B cell (primary cell): ENCODE measurements around the gene STAU1. TPM values are rescaled to one million over a fixed set of nuclear protein-coding genes. Genes with fewer than 3 reads are reported as not detected.

ENCODE experiments used
- ATAC-seq: fragments of 200-7000 bp; cut with Tn5 transposase; one replicate; pipeline ENCODE4 v1.10.0; 2021; ENCODE audit warnings: low read depth, mild to moderate bottlenecking, moderate number of reproducible peaks, moderate library complexity
- CTCF ChIA-PET: fragments of 350-600 bp; sonication (Branson Sonifier 250); formaldehyde crosslinking; loops from one replicate; lab custom pipeline; 2021; ENCODE audit warnings: antibody characterized with exemption, inconsistent platforms; lab: Charles Lee
- POLR2A ChIA-PET: fragments of 350-600 bp; sonication (Branson Sonifier 250); formaldehyde crosslinking; loops from one replicate; lab custom pipeline; 2021; ENCODE audit warnings: antibody characterized with exemption; lab: Charles Lee
- DNase-seq: peaks from one replicate; pipeline ENCODE4 v3.0.0; 2013
- H2AFZ ChIP-seq: 2 replicates; pipeline ENCODE4 v1.6.1; 2012; ENCODE audit warnings: mild to moderate bottlenecking, low read depth, low read length; ENCODE audit not compliant: insufficient read depth, poor library complexity, severe bottlenecking
- H3K27ac ChIP-seq, 2 donors: 1 replicate in 1 of 2; 2 replicates in 1 of 2; pipeline ENCODE4 v1.5.1; 2012 to 2013; ENCODE audit warnings: low read length in 2 of 2, mild to moderate bottlenecking in 2 of 2, moderate library complexity in 1 of 2
- H3K27me3 ChIP-seq, 4 experiments: fragments of 200-600 bp in 1 of 4; sonication (generic) in 1 of 4; replicated peaks in 1 of 4; 1 replicate in 2 of 4; 2 replicates in 2 of 4; pipeline versions ENCODE4 v1.6.1 to v1.7.0; 2013 to 2016; ENCODE audit warnings: low read length in 3 of 4, mild to moderate bottlenecking in 2 of 4, mixed read lengths in 1 of 4, moderate library complexity in 1 of 4; ENCODE audit not compliant: insufficient read depth in 4 of 4, control insufficient read depth in 3 of 4; ENCODE audit errors: control extremely low read depth in 1 of 4
- H3K36me3 ChIP-seq, 2 experiments: replicated peaks in 1 of 2; 1 replicate in 1 of 2; 2 replicates in 1 of 2; pipeline versions ENCODE4 v1.6.1 to v1.7.1; 2013; ENCODE audit warnings: low read length in 1 of 2; ENCODE audit not compliant: insufficient read depth in 2 of 2, control insufficient read depth in 1 of 2; ENCODE audit errors: control extremely low read depth in 1 of 2, extremely low read depth in 1 of 2
- H3K4me1 ChIP-seq, 2 donors: fragments of 200-600 bp in 1 of 2; sonication (generic) in 1 of 2; 1 replicate in 1 of 2; 2 replicates in 1 of 2; pipeline versions ENCODE4 v1.5.1 to v1.6.1; 2013 to 2017; ENCODE audit warnings: low read length in 2 of 2; ENCODE audit not compliant: control insufficient read depth in 2 of 2, insufficient read depth in 2 of 2
- H3K4me2 ChIP-seq: replicated peaks from 2 replicates; pipeline ENCODE3; 2012; ENCODE audit warnings: mild to moderate bottlenecking, low read depth, low read length; ENCODE audit not compliant: poor library complexity, severe bottlenecking
- H3K4me3 ChIP-seq, 5 experiments: fragments of 200-600 bp in 1 of 5; sonication (generic) in 1 of 5; 1 replicate in 3 of 5; 2 replicates in 2 of 5; pipeline versions ENCODE4 v1.5.1 to v1.7.0; 2011 to 2016; ENCODE audit warnings: low read length in 4 of 5, mild to moderate bottlenecking in 4 of 5, low read depth in 2 of 5, control low read depth in 1 of 5, moderate library complexity in 1 of 5; ENCODE audit not compliant: insufficient read depth in 1 of 5; ENCODE audit errors: control extremely low read depth in 1 of 5, extremely low read depth in 1 of 5
- H3K79me2 ChIP-seq: fragments of 200-600 bp; sonication (generic); one replicate; pipeline ENCODE4 v1.6.0; 2016; ENCODE audit warnings: low read length; ENCODE audit not compliant: control insufficient read depth, insufficient read depth
- H3K9ac ChIP-seq: fragments of 200-600 bp; sonication (generic); 2 replicates; pipeline ENCODE4 v1.6.1; 2017; ENCODE audit warnings: mild to moderate bottlenecking, low read length, moderate library complexity
- H3K9me3 ChIP-seq, 3 donors: one replicate each; pipeline versions ENCODE4 v1.6.1 to v1.7.1; 2013; ENCODE audit warnings: low read length in 2 of 3; ENCODE audit not compliant: control insufficient read depth in 2 of 3, insufficient read depth in 1 of 3; ENCODE audit errors: control extremely low read depth in 1 of 3
- H4K20me1 ChIP-seq: 2 replicates; pipeline ENCODE4 v1.6.0; 2012; ENCODE audit warnings: mild to moderate bottlenecking, low read length; ENCODE audit not compliant: insufficient read depth, control insufficient read depth, poor library complexity, severe bottlenecking
- H3K27ac Mint-ChIP-seq: one replicate; pipeline ENCODE4 v1.8.0; 2021; ENCODE audit warnings: mixed read lengths
- H3K27me3 Mint-ChIP-seq: one replicate; pipeline ENCODE4 v1.8.0; 2021; ENCODE audit warnings: mixed read lengths
- H3K4me1 Mint-ChIP-seq: one replicate; pipeline ENCODE4 v1.8.0; 2021; ENCODE audit warnings: mixed read lengths
- H3K4me3 Mint-ChIP-seq: one replicate; pipeline ENCODE4 v1.8.0; 2021; ENCODE audit warnings: mixed read lengths
- H3K9me3 Mint-ChIP-seq: one replicate; pipeline ENCODE4 v1.8.0; 2022; ENCODE audit warnings: mixed read lengths; ENCODE audit not compliant: insufficient read depth
- EZH2 ChIP-seq: IDR thresholded peaks from 2 replicates; pipeline ENCODE4 v1.6.1; 2012; ENCODE audit warnings: borderline replicate concordance, low read depth, mild to moderate bottlenecking, moderate library complexity, low read length; ENCODE audit not compliant: insufficient read depth, poor library complexity, severe bottlenecking
- WGBS: methylation state at CpG from one replicate; pipeline ENCODE4 v1.1.5; 2013; ENCODE audit warnings: missing lambda C conversion rate; ENCODE audit not compliant: insufficient coverage; 5-methylcytosine and 5-hydroxymethylcytosine counted together
- intact Hi-C: fragments of 100-400 bp; cut with micrococcal nuclease; formaldehyde crosslinking; loops from one replicate; pipeline ENCODE4 v1.10.0; 2022
- polyA plus RNA-seq: library from polyadenylated mRNA; depleted of rRNA; stranded (reverse); fragments of >200 nt; gene quantifications from 2 replicates; pipeline ENCODE4 v1.2.3, GENCODE V29; 2012
- total RNA-seq, 2 donors: library from RNA; stranded (reverse); fragments of 120-200 nt in 1 of 2; gene quantifications; 1 replicate in 1 of 2; 2 replicates in 1 of 2; pipeline versions ENCODE4 v1.2.3 to v1.2.4, GENCODE V29; 2013 to 2022
- TF ChIP-seq, protein P1 (sequence below): fragments of 200-600 bp; IDR thresholded peaks from one replicate; pipeline ENCODE4 v1.8.0; 2022; ENCODE audit warnings: antibody characterized with exemption, mild to moderate bottlenecking

STAU1 gene
- total and polyA plus RNA-seq, 2 donors (not counting 1 experiment from before 2014, with no cell fraction given) = 15.4 to 42.9 TPM

DNA sequence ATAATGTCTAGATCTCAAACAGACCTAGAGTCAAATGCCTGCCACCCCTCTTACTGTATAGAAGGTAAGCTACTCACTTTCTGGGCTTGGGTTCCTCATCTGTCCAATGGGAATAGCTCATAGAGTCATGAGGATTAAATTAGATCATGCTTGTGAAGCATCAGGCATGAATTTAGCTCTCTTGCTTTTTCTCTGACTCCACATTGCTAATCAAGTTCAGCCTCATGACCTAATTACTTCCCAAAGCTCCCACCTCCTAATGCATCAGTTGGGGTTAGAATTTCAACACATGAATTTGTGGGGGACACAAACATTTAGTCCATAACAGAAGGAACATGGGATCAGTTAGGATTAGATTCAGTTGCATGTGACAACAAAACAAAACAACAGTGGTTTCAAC lies 26.4 kb upstream of the STAU1 start:
- no peak for TF ChIP-seq EZH2
- TF ChIP-seq, protein P1, sequence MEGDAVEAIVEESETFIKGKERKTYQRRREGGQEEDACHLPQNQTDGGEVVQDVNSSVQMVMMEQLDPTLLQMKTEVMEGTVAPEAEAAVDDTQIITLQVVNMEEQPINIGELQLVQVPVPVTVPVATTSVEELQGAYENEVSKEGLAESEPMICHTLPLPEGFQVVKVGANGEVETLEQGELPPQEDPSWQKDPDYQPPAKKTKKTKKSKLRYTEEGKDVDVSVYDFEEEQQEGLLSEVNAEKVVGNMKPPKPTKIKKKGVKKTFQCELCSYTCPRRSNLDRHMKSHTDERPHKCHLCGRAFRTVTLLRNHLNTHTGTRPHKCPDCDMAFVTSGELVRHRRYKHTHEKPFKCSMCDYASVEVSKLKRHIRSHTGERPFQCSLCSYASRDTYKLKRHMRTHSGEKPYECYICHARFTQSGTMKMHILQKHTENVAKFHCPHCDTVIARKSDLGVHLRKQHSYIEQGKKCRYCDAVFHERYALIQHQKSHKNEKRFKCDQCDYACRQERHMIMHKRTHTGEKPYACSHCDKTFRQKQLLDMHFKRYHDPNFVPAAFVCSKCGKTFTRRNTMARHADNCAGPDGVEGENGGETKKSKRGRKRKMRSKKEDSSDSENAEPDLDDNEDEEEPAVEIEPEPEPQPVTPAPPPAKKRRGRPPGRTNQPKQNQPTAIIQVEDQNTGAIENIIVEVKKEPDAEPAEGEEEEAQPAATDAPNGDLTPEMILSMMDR = no peak
- no peaks in the 10 kb centered on the region for H4K20me1 ChIP-seq
- no peak for DNase-seq
- peaks cover 0 to 2% (median 0%) of the 10 kb centered on the region in 4 experiments for H3K27me3 ChIP-seq
- no peak for ATAC-seq
- no peak overlapping the region for H3K27ac Mint-ChIP-seq
- H3K36me3 ChIP-seq = no peaks in the 10 kb centered on the region
- H2AFZ ChIP-seq = no peak overlapping the region
- H3K4me3 ChIP-seq = no peak overlapping the region
- peaks cover 4 to 8% (median 7%) of the 10 kb centered on the region in 3 donors for H3K9me3 ChIP-seq
- peaks cover 8% of the 10 kb centered on the region for H3K4me1 Mint-ChIP-seq
- no peaks in the 10 kb centered on the region for H3K27me3 Mint-ChIP-seq
- H3K27ac ChIP-seq = no peak overlapping the region
- peaks cover 4% of the 10 kb centered on the region for H3K9me3 Mint-ChIP-seq
- no peak overlapping the region for H3K9ac ChIP-seq
- peaks cover 3% of the 10 kb centered on the region for H3K79me2 ChIP-seq
- no peak overlapping the region for H3K4me2 ChIP-seq
- no peak overlapping the region for H3K4me3 Mint-ChIP-seq
- POLR2A ChIA-PET = interaction anchor here (0.6 kb wide), 2 partner anchors 38 to 87 kb away, joined by 3 to 6 read pairs; no protein-coding TSS in a partner anchor
- CTCF ChIA-PET = interaction anchor here (0.7 to 6.1 kb wide), 6 partner anchors 9 to 80 kb away, joined by 3 to 149 read pairs (median 4); no protein-coding TSS in a partner anchor
- H3K4me1 ChIP-seq = peaks cover 6 to 14% of the 10 kb centered on the region in 2 donors
- intact Hi-C loops = no loop called here

DNA sequence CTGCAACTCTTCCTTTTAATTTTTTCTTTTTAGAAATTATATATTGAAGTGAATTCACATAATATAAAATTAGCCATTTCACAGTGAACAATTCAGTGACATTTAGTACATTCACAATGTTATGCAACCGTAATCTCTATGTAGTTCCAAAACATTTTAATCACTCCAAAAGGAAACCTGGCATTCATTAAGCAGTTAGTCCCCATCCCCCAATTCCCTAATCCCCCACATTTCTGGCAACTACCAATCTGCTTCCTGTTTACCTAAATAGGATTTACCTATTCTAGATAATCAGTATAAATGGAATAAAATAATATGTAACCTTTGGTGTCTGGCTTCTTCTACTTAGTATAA lies 22.6 kb upstream of the STAU1 start:
- peaks cover 4% of the 10 kb centered on the region for H3K9me3 Mint-ChIP-seq
- H3K9ac ChIP-seq = no peak overlapping the region
- no peaks in the 10 kb centered on the region for H3K27me3 Mint-ChIP-seq
- POLR2A ChIA-PET = no interaction called here
- H3K9me3 ChIP-seq = peaks cover 4 to 11% (median 7%) of the 10 kb centered on the region in 3 donors
- H3K27me3 ChIP-seq = peaks cover 0 to 2% (median 0%) of the 10 kb centered on the region in 4 experiments
- H3K27ac Mint-ChIP-seq = no peak overlapping the region
- ATAC-seq (no peak), DNase-seq (no peak)
- H3K4me1 Mint-ChIP-seq = no peaks in the 10 kb centered on the region
- no peak overlapping the region for H3K4me3 ChIP-seq
- TF ChIP-seq, protein P1 = no peak
- TF ChIP-seq EZH2 = no peak
- no peaks in the 10 kb centered on the region for H3K79me2 ChIP-seq
- H2AFZ ChIP-seq = no peak overlapping the region
- intact Hi-C loops = no loop called here
- H3K4me3 Mint-ChIP-seq = no peak overlapping the region
- H3K4me1 ChIP-seq = no peaks in the 10 kb centered on the region
- H4K20me1 ChIP-seq = no peaks in the 10 kb centered on the region
- 100% methylated on average over 1 of the region's 1 CpG for WGBS
- no peaks in the 10 kb centered on the region for H3K36me3 ChIP-seq
- CTCF ChIA-PET = interaction anchor here (0.6 kb wide), 1 partner anchor 76 kb away, joined by 5 read pairs; no protein-coding TSS in a partner anchor
- no peak overlapping the region for H3K27ac ChIP-seq
- no peak overlapping the region for H3K4me2 ChIP-seq
